HepG2 (cell line): ENCODE results near the gene PEPD. TPM values are rescaled to one million over a fixed set of nuclear protein-coding genes. Genes with fewer than 3 reads are reported as not detected.

Experiments used
- DPF2 ChIP-seq: sonication (generic); formaldehyde crosslinking; IDR thresholded peaks from 2 replicates; pipeline ENCODE4 v1.4.0; 2020; ENCODE audit warnings: mild to moderate bottlenecking, low read depth, missing genetic modification reagents, borderline replicate concordance
- FOXP1 ChIP-seq, 2 experiments: fragments of 450-650 bp in 1 of 2; IDR thresholded peaks; 2 replicates each; pipeline ENCODE4 v1.6.1; 2017 to 2018; ENCODE audit warnings: antibody characterized with exemption in 1 of 2
- HOXA3 ChIP-seq: sonication (generic); formaldehyde crosslinking; IDR thresholded peaks from 2 replicates; pipeline ENCODE4 v1.5.0; 2020; ENCODE audit warnings: missing genetic modification reagents
- KDM4B ChIP-seq: sonication (generic); formaldehyde crosslinking; IDR thresholded peaks from 2 replicates; pipeline ENCODE4 v1.4.0; 2020; ENCODE audit warnings: missing genetic modification reagents
- KLF11 ChIP-seq: IDR thresholded peaks from 2 replicates; pipeline ENCODE4 v1.6.1; 2016; ENCODE audit warnings: missing compliant biosample characterization
- KLF12 ChIP-seq: sonication (generic); formaldehyde crosslinking; IDR thresholded peaks from 2 replicates; pipeline ENCODE4 v1.4.0; 2020; ENCODE audit warnings: missing genetic modification reagents, borderline replicate concordance
- KLF6 ChIP-seq: IDR thresholded peaks from 2 replicates; pipeline ENCODE4 v1.8.0; 2016; ENCODE audit warnings: missing biosample characterization, missing genetic modification reagents
- MLLT10 ChIP-seq: sonication (generic); formaldehyde crosslinking; IDR thresholded peaks from 2 replicates; pipeline ENCODE4 v1.4.0; 2020; ENCODE audit warnings: missing genetic modification reagents
- NPAS2 ChIP-seq: sonication (generic); formaldehyde crosslinking; IDR thresholded peaks from 2 replicates; pipeline ENCODE4 v1.8.0; 2022; ENCODE audit warnings: mild to moderate bottlenecking, missing genetic modification reagents, borderline replicate concordance
- PCBP2 ChIP-seq: fragments of 200-400 bp; formaldehyde crosslinking; optimal IDR thresholded peaks from 2 replicates; pipeline ENCODE3; 2018; ENCODE audit warnings: low read length, low read depth; ENCODE audit not compliant: poor library complexity, severe bottlenecking
- RFXAP ChIP-seq: sonication (generic); formaldehyde crosslinking; IDR thresholded peaks from 2 replicates; pipeline ENCODE4 v1.4.0; 2020; ENCODE audit warnings: missing genetic modification reagents, borderline replicate concordance
- SOX5 ChIP-seq: IDR thresholded peaks from 2 replicates; pipeline ENCODE4 v1.6.1; 2016; ENCODE audit warnings: borderline replicate concordance
- TEAD3 ChIP-seq: optimal IDR thresholded peaks from 2 replicates; pipeline ENCODE3; 2016; ENCODE audit warnings: borderline replicate concordance
- YY1 ChIP-seq: IDR thresholded peaks from 2 replicates; pipeline ENCODE4 v1.6.1; 2011; ENCODE audit warnings: low read length, low read depth, moderate library complexity, mild to moderate bottlenecking; ENCODE audit not compliant: insufficient read depth, insufficient replicate concordance
- ZC3H4 ChIP-seq: sonication (generic); formaldehyde crosslinking; IDR thresholded peaks from 2 replicates; pipeline ENCODE4 v1.4.0; 2020; ENCODE audit warnings: missing genetic modification reagents, borderline replicate concordance
- ZMAT3 ChIP-seq: sonication (generic); formaldehyde crosslinking; conservative IDR thresholded peaks from 2 replicates; pipeline ENCODE4 v1.7.0; 2021; ENCODE audit warnings: missing genetic modification reagents
- ZNF333 ChIP-seq: sonication (generic); formaldehyde crosslinking; IDR thresholded peaks from 2 replicates; pipeline ENCODE4 v1.4.0; 2020; ENCODE audit warnings: mild to moderate bottlenecking, missing genetic modification reagents, borderline replicate concordance
- ZNF605 ChIP-seq: sonication (generic); formaldehyde crosslinking; IDR thresholded peaks from 2 replicates; pipeline ENCODE4 v1.8.0; 2022; ENCODE audit warnings: mild to moderate bottlenecking, missing genetic modification reagents
- ZNF780A ChIP-seq: sonication (generic); formaldehyde crosslinking; IDR thresholded peaks from 2 replicates; pipeline ENCODE4 v1.8.0; 2022; ENCODE audit warnings: mild to moderate bottlenecking, missing genetic modification reagents, moderate library complexity
- ZNF883 ChIP-seq: sonication (generic); formaldehyde crosslinking; IDR thresholded peaks from 2 replicates; pipeline ENCODE4 v1.5.1; 2020; ENCODE audit warnings: mild to moderate bottlenecking, missing genetic modification reagents; ENCODE audit errors: not compliant biosample characterization
- ZSCAN20 ChIP-seq: sonication (generic); formaldehyde crosslinking; IDR thresholded peaks from 2 replicates; pipeline ENCODE4 v1.4.0; 2020; ENCODE audit warnings: missing genetic modification reagents, mild to moderate bottlenecking, borderline replicate concordance
- polyA plus RNA-seq, 8 experiments: library from polyadenylated mRNA; depleted of rRNA in 3 of 8; stranded (reverse) in 7 of 8; unstranded in 1 of 8; fragments of >200 nt; fragmentation: Illumina TruSeq in 4 of 8; extraction: Trizol in 4 of 8; gene quantifications; 2 replicates each; pipeline versions ENCODE4 v1.2.1 to v1.2.3, GENCODE V29; 2011 to 2016; ENCODE audit warnings: low read depth in 4 of 8, missing spikeins in 1 of 8, mixed read lengths in 1 of 8; ENCODE audit not compliant: insufficient read depth in 1 of 8
- total RNA-seq, 5 experiments: library from RNA; depleted of rRNA; stranded (reverse); fragments of >200 nt; fragmentation: Illumina TruSeq; extraction: Trizol; gene quantifications; 2 replicates each; pipeline ENCODE4 v1.2.3, GENCODE V29; 2016; ENCODE audit warnings: low read depth in 1 of 5
- TF ChIP-seq, protein P1 (sequence below): sonication (generic); formaldehyde crosslinking; conservative IDR thresholded peaks from 2 replicates; pipeline ENCODE4 v1.4.0; 2020; ENCODE audit warnings: missing genetic modification reagents
- TF ChIP-seq, protein P2 (sequence below): sonication (generic); formaldehyde crosslinking; conservative IDR thresholded peaks from 2 replicates; pipeline ENCODE4 v1.4.0; 2020; ENCODE audit warnings: missing genetic modification reagents
- TF ChIP-seq, protein P3 (sequence below): sonication (generic); formaldehyde crosslinking; IDR thresholded peaks from 2 replicates; pipeline ENCODE4 v1.8.1; 2023; ENCODE audit warnings: mild to moderate bottlenecking, missing genetic modification reagents, borderline replicate concordance
- TF ChIP-seq, protein P4 (sequence below): sonication (generic); formaldehyde crosslinking; IDR thresholded peaks from 2 replicates; pipeline ENCODE4 v1.5.1; 2020; ENCODE audit warnings: missing genetic modification reagents, mild to moderate bottlenecking, borderline replicate concordance

Gene PEPD
- total and polyA plus RNA-seq, 2 of the 13 experiments (the other 11 are each of a cell fraction or from before 2014, with no cell fraction given), result 60.7 to 75.1 TPM

DNA sequence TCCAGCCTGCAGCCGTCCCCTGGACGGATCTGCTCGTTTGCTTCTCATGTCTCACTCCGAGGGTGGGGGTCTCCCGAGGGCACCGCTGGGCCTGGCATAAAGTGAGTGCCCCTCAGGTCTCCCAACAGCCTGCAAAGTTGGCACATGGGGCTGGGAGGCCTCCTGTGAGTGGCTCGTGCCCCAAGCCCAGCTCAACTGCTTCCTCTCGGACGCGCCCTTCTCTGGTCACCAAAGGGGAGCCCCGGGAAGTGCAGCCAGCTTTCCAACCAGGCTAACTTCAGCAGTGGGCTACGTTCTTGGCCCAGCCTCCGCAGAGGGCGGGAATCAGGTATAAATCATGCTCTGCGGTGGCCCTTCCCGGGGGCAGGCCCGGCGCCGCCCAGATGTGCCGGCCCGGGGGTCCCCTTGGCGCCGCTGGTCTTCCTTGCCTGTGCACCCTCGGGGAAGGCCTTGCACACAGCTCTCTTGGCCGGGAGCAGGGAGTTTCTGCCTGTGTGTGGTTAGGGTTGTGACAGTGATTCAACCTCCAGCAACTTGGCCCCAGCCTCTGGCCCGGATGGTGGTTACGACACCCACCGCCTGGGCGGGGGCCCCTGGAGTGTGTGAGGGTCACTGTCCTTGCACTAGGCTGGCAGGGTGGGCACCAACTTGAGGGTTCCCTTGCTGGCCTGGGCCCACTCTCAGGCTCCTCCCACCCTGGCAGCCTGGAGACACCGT, 127.4 kb downstream of the PEPD start (continued):
- TF ChIP-seq NPAS2 (CRISPR knock-in tag) (no peak), ZMAT3 (CRISPR knock-in tag) (0 out of 2 replicates have a peak, but pooled peaks have one; percentile 1), HOXA3 (CRISPR knock-in tag) (peak; percentile 55), KDM4B (CRISPR knock-in tag) (no peak), ZC3H4 (CRISPR knock-in tag) (no peak; the same call in 1 of the 2 replicates), YY1 (no peak), ZNF780A (no peak), DPF2 (CRISPR knock-in tag) (0 out of 2 replicates have a peak, but pooled peaks have one; percentile 42), ZNF605 (peak; percentile 64; the same call in 1 of the 2 replicates), ZNF333 (CRISPR knock-in tag) (no peak), KLF12 (CRISPR knock-in tag) (peak; percentile 60; the same call in 1 of the 2 replicates), ZNF883 (CRISPR knock-in tag) (peak; percentile 1), FOXP1 (IDR thresholded peaks at IDR 0.05) (no peak), FOXP1 (CRISPR knock-in tag; IDR thresholded peaks at IDR 0.05) (no peak), SOX5 (CRISPR knock-in tag) (0 out of 2 replicates have a peak, but pooled peaks have one; percentile 23), TEAD3 (CRISPR knock-in tag) (no peak), RFXAP (CRISPR knock-in tag) (no peak), PCBP2 (no peak), MLLT10 (CRISPR knock-in tag) (no peak), ZSCAN20 (no peak), KLF11 (CRISPR knock-in tag) (no peak), KLF6 (no peak)
- TF ChIP-seq, protein P1, sequence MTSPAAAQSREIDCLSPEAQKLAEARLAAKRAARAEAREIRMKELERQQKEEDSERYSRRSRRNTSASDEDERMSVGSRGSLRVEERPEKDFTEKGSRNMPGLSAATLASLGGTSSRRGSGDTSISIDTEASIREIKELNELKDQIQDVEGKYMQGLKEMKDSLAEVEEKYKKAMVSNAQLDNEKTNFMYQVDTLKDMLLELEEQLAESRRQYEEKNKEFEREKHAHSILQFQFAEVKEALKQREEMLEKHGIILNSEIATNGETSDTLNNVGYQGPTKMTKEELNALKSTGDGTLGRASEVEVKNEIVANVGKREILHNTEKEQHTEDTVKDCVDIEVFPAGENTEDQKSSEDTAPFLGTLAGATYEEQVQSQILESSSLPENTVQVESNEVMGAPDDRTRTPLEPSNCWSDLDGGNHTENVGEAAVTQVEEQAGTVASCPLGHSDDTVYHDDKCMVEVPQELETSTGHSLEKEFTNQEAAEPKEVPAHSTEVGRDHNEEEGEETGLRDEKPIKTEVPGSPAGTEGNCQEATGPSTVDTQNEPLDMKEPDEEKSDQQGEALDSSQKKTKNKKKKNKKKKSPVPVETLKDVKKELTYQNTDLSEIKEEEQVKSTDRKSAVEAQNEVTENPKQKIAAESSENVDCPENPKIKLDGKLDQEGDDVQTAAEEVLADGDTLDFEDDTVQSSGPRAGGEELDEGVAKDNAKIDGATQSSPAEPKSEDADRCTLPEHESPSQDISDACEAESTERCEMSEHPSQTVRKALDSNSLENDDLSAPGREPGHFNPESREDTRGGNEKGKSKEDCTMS (CRISPR knock-in tag), result no peak
- TF ChIP-seq, protein P2, sequence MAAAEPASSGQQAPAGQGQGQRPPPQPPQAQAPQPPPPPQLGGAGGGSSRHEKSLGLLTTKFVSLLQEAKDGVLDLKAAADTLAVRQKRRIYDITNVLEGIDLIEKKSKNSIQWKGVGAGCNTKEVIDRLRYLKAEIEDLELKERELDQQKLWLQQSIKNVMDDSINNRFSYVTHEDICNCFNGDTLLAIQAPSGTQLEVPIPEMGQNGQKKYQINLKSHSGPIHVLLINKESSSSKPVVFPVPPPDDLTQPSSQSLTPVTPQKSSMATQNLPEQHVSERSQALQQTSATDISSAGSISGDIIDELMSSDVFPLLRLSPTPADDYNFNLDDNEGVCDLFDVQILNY (CRISPR knock-in tag), result no peak
- TF ChIP-seq, protein P3, sequence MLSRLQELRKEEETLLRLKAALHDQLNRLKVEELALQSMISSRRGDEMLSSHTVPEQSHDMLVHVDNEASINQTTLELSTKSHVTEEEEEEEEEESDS (CRISPR knock-in tag), result no peak
- TF ChIP-seq, protein P4, sequence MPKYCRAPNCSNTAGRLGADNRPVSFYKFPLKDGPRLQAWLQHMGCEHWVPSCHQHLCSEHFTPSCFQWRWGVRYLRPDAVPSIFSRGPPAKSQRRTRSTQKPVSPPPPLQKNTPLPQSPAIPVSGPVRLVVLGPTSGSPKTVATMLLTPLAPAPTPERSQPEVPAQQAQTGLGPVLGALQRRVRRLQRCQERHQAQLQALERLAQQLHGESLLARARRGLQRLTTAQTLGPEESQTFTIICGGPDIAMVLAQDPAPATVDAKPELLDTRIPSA (CRISPR knock-in tag), result no peak
